Activated T-helper 9 cell treated with anti-CD3 and anti-CD28 coated beads, Interleukin-2, amount 50 U/mL, for 16 hours (primary cell): ENCODE results near the gene IER3.
"Not testable (repeated sequence)": the region's sequence is repeated elsewhere in the genome, so short reads cannot be mapped to it uniquely, and the experiment has no call there.

ENCODE experiments used
- DNase-seq: peaks from one replicate; pipeline ENCODE4 v3.0.0-alpha.2; 2020; ENCODE audit warnings: low read depth

Gene IER3

DNA sequence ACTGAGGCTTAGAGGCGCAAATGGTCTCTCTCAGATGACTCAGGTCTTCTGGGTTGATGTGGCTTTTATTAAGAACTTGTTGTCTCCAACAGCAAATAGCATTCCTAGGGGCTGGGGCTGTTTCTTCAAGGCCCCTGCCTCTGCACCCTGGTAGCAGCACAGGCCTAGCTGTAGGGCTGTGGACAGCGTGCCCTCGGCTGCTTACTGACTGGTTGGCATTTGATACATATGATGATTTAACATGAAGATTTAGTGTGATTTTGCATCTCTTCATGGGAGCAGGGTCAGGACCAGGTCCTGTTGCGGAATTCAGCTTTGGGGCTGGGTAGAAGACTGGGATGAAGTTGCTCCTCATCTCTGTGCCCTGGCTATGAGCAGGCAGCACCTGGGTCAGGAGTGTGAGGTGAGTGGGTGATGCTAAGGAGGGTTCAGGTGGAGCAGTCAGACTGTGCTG lies 24.3 kb upstream of the IER3 start:
- DNase-seq: no peak

DNA sequence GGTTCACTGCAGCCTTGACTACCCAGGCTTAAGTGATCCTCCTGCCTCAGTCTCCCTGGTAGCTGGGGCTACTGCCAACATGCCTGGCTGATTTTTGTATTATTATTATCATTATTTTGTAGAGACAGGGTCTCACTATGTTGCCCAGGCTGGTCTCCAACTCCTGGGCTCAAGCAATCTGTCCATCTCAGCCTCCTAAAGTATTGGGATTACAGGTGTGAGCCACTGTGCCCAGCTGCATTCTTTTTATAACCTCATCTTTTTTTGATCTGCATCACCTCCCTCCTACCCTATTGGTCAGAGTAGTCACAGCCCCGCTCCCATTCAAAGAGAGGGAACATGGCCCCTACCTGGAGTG lies 23.6 kb upstream of the IER3 start:
- no peak for DNase-seq

DNA sequence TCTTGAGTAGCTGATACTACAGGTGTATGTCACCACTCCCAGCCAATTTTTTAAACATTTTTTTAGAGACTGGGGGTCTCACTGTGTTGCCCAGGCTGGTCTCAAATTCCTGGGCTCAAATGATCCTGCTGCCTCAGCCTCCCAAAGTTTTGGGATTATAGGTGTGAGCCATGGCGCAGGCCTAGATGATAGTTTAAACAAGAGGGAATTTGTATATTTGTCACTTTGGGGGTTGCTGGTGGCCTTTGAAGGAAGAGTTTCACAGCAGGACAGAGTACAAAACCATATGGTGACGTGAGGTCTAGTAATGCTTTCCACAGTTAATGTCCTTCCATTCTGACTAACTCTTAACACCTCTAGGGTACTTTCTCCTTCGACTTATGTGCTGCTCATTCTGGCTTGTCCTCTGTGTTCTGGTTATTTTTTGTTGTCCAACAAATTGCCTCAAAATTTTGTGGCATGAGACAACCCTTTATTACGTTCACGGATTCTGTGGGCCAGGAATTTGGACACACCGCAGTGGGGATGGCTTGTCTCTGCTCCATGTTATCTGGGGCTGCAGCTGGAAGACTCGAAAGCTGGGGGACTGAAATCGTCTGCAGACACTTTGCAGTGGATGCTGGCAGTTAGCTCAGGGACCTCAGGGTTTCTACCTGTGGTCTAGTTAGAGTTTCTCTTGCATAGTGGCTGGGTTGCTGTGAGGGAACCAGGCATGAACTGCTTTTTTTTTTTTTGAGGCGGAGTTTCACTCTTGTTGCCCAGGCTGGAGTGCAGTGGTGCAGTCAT lies 23.0 kb upstream of the IER3 start:
- DNase-seq: no peak

DNA sequence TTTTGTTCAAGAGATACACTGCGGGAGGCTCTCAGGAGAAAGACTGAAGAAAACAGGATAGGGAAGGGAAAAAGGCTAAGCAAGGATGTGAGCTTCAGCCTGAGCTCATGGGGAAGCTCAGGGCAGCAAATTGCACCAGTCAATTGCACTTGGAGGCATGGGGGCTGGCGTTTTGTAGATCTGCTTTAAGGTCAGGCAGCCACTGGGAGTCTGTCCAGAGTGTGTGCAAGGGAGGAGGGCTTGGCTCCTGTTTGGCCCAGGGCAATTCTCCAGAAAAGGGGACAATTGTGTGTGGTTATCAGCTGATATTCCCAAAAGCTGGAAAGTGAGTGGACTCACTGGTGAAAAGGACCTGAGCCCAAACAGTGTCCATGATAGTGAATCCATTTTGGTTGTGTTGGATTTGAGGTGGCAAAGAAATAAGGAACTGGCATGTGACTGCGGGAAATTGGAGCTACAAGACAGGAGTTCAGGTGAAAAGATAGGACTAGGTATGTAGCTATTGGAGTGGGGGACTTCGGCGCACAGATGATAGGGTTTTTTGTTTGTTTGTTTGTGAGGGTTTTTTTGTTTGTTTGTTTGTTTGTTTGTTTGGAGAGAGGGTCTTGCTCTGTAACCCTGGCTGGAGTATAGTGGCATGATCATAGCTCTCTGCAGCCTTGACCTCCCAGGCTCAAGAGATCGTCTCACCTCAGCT lies 22.3 kb upstream of the IER3 start:
- DNase-seq: no peak

DNA sequence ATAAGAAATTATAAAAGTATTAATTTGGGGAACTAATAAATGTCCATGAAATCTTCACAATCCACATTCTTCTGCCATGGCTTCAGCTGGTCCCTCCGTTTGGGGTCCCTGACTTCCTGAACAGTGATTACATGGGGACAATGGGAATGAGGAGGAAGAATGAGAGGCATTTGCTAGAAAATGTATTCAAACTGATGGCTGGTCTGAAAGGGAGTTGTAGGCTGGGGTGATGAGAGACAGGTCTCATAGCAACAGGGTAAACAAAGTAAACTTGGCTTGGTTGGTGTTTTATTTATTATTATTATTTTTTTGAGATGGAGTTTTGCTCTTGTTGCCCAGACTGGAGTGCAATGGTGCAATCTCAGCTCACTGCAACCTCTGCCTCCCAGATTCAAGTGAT lies 21.1 kb upstream of the IER3 start:
- not testable (repeated sequence) for DNase-seq

DNA sequence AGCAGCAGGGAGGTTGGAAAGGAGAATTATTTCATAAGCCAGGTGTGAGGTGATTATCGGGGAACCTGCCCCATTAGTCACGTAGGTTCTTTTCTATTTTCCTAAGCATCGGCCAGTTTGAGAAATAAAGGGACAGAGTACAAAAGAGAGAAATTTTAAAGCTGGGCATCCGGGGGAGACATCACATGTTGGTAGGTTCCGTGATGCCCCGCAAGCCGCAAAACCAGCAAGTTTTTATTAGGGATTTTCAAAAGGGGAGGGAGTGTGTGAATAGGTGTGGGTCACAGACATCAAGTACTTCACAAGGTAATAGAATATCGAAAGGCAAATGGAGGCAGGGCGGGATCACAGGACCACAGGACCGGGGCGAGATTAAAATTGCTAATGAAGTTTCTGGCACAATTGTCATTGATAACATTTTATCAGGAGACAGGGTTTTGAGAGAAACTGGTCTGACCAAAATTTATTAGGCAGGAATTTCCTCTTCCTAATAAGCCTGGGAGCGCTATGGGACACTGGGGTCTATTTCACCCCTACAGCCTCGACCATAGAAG lies 20.2 kb upstream of the IER3 start:
- DNase-seq: not testable (repeated sequence)

DNA sequence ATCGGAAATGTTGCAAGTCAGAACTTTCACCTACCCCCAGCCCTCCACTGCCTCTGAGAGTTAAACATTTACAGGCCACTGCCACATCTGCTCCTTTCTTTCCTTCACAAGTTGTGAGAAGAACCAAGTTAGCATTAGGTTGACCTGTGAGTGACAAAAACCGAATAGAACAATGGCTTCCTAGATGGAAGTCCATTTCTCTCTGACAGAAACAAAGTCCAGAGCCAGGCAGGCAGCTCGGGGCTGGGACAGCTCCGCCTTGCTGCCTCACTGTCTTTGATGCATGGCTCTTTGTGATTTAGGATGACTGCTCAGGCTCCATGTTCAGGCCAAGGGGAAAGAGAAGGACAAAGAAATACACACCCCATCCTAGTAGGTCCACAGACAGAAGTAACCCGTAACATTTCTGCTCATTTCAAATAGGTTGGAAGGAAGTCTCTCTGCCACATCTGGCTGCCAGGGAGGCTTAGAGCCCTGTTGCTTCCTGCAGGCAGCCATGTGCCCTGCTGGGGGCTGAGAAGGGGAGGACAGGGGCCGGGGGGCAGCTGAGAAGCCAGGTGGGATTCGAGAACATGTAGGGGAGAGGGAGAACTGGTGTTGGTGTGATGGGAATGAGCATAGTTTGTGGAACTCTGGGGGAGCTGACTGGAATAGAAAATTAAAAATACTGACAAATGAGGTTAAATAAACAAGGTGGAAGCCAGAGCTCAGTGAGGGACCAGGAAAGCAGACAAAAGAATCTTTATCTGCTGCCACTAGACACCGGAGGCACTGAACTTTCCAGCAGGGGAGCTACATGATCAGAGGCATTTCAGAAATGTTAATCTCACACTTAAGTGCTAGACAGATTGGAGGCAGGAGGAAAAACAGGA lies 19.5 kb upstream of the IER3 start:
- DNase-seq: no peak

DNA sequence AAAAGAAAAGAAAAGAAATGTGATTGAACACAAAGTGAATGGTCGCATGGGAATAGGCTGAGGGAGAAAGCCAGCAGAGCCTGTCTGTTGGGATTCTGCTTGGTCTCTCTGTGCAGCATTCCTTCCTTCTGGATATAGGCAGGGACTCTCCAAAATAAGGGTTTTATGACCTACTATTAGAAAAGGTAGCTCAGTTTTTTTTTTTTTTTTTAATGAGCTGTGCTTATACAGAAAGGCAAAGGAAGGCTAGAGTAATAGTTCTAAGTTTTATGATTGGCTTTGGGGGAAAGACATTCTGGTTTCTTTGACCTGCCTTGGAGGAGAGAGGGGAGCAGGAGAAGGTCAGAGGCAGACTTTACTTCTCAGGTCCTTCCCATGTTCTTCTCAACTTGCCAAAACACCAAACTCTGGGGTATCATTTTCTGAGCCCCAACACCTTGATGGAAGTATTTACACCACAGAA lies 18.8 kb upstream of the IER3 start:
- no peak for DNase-seq

DNA sequence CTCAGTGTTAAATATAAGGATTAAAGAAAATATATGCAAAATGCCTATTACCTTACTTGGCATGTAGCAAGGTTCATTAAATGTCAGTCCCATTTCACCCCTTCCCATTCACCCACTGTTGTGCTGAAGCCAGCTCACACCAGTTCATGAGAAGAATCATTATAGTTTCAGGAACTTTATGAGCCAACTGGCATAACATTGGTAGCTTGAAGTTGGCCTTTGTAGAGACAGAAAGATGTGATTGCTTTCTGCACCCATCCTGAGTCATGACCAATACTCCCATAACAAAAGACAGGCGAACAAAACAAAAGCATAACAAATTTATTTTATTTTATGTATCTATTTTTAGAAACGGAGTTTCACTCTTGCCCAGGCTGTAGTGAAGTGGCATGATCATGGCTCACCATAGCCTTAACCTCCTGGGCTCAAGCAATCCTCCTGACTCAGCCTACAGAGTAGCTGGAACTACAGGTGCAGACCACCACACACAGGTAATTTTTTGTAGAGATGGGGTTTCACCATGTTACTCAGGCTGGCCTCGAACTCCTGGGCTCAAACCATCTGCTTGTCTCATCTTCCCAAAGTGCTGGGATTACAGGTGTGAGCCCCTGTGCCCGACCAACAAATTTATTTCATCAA lies 17.6 kb upstream of the IER3 start:
- DNase-seq: no peak

DNA sequence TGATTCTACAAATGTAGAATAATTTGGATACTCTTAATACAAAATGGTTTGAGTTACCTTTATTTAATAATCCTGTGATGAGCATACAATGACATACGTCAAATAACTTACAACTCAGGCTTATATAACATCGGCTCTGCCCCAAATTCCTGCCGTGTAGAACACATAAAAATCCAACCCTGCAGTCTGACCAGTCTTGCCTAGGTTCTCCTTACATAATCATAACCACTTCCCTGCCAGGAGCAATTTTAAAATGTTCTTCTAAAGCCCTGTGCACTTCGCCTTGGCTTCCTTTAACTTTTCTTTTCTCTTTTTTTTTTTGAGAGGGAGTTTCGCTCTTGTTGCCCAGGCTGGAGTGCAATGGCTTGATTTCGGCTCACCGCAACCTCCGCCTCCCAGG lies 16.2 kb upstream of the IER3 start:
- DNase-seq: no peak

DNA sequence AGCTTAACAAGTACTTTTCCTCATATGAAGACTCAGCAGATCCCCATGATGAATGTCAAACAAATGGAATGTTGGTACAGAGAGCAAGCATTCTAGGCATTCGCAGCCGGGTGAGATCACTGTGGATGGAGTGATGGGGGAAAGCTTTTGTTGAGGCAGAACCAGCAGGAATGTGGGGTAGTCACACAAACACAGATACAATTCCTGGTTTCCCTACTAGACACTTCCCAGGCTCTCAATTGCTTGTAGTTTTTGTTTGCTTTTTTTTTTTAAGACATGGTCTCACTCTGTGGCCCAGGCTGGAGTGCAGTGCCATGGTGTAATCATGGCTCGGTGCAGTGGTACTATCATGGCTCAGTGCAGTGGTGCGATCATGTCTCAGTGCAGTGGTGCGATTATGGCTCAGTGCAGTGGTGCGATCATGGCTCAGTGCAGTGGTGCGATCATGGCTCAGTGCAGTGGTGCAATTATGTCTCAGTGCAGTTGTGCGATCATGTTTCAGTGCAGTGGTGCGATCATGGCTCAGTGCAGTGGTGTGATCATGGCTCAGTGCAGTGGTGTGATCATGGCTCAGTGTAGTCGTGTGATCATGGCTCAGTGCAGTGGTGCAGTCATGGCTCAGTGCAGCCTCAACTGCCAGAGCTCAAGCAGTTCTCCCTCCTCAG lies 15.4 kb upstream of the IER3 start:
- DNase-seq: no peak

DNA sequence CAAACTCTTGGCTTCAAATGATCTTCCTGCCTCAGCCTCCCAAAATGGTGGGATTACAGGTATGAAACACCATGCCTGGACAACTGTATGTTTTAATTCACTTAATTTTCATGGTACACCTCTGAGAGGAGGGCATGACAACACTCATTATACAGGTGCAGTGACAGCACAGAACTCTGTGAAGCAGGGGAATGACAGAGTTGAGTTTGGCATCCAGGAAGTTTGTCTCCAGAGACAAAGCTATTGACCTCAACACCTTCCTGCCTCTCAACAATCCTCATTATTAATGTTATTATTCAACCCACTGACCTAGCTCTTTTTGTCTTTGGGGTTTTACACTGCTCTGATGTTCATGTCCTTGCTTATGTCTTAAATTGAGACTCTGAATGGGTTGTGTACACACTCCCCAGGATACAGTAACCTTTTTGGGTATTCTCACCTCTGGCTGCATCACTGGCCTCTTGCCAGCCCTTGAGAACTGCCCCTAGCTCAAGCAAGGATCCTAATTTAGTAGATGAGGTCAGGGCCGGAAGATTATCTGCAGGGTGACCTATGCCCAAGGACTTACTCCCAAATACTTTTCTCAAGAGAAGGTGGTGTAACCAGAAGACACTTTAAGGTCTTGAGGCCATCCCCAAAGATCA lies 13.0 kb upstream of the IER3 start:
- no peak for DNase-seq

DNA sequence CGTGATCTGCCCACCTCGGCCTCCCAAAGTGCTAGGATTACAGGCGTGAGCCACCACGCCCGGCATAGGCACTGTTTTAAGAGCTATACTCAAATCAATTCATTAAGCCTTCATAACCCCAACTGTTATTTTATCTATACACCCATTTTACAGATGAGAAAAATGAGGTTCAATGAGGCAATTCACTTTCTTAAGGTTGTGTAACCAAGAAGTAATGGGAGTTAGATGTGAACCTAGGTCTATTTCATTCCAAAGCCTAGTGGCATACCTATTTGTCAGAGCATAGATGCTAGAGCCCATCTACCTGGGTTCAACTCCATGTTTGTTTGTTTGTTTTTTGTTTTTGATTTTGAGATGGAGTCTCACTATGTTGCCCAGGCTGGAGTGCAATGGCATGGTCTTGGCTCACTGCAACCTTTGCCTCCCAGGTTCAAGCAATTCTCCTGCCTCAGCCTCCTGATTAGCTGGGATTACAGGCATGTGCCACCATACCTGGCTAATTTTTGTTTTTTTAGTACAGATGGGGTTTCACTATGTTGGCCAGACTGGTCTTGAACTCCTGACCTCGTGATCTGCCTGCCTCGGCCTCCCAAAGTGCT lies 12.2 kb upstream of the IER3 start:
- not testable (repeated sequence) for DNase-seq

DNA sequence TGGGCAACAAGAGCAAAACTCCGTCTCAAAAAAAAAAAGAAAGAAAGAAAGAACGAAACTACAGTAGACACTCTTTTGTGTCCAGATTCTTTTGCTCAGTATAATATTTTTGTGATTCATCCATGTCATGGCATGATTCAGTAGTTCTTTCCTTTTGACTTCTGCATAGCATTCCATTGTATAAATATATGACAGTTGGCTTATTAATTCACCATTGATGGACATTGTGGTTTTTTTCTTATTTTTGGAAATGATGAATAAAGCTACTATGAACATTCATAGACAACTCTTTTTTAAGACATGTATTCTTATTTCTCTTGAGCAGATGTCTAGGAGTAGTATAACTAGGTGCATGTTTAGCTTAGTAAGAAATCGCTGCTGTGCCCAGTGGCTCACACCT lies 10.3 kb upstream of the IER3 start:
- no peak for DNase-seq

DNA sequence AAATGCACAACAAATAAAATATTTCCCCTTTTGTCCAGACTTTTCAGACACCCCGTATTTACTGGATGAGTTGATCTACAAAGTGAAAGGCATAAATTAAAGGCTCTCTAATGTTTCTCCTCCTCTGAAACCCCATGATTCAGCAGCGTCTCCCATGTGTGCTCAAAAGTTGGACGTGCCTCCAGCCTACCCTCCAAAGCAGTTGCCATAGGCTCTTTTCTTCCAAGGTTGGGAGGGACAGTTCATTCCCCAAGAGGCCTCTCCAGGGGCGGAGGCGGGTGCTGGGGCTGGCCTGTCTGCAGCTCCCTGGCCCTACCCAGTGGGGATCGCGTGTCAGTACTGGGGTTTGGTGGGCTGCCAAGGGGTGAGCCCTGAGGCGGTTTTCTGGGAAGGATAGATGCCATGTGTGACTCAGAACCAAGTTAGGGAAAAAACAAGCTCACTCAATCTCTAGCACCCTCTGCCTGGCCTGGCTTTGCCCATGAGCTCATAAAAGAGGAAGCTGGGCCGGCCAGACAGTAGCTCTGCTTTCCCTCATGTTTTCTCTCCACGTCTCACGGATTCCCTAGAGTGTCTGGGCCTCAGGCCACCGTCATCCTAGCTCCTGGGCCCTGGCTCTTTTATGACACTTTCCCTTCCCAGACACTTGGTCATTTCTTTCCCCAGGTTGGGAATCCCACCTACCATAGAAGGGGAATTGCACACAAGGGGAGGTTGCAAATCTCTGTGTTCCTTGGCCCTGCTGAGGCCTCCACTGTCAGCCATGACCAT lies 8.0 kb upstream of the IER3 start:
- no peak for DNase-seq

DNA sequence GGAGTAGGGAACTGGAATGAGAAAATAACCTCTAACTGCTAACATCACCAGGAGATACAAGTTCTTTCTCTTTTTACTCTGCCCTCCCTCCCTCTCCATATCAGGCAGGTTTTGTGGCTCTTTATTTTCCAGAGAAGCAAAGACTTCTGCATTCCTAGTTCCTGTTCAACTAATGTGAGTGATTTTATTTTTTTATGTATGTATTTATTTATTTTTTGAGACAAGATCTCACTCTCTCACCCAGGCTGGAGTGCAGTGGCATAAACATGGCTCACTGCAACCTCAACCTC lies 6.0 kb upstream of the IER3 start:
- no peak for DNase-seq

DNA sequence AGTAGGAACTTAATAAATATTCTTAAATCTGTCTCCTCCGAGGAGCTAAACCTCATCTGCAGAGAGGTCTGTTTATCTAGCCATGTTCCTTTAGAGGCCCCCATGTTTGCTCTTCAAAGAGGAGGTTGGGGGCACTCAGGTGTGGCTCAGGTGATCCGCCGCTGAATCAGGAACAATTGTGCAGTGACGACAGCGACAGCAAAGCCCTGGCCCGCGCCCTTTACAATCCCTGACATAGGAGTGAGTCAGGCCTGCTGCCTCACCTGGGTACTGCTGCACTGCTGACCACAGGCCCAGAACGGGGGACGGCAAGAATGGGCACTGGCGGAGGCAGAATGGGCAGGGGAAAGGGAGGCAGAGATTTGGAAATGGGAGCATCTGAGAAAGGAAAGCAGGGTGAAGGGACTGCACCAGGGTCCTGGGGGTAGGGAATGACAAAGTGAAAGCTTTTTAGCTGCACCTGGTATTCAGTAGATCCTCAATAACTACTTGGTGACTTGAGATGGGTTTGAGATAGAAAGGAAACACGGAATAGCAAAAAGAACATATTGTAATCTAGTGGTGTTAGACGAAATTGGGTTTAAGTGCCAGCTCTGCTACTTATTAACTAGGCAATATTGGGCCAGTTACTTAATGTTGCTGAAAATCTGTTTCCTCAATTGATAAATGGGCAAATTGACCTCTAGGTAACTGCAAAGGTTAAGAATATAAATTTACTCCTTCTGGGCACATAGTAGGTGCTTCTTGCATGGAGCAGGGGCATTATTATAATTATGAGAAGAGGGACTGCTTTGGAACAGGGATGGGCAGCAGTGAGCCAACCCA lies 5.4 kb upstream of the IER3 start:
- no peak for DNase-seq

DNA sequence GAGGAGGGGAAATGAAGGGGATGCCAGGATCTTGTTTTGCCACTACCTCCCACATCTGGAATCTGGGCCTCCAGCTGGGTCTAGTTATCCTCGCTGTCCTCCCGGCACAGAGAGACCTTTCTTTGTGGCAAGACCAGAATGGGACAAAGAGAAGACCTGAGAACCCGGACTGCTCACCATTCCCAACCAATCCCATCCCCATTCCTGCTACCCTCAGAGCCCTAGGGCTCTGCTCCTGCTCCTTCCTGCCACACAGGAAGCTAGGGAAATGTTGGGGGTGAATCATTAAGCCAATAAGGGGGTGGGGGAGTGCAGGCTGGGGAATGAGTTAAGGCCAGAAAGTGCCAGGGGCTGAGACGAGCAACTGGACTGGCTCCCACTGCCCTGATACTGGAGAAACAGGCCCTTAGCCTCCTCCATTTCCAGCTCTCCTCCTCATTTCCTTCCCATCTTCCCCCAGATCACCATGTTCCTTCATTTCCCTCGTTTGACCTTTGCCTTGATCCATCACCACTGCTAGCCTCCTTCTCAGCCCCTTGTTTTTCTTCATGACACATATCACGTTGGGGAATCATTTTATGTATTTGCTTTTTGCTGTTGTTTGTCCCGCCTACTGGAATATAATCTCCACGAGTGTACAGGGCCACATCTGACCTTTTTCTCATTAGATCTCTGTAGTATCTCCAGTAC lies 4.6 kb upstream of the IER3 start:
- no peak for DNase-seq
